DND-41 (cell line): ENCODE measurements around the gene EPB41.

Experiments
- ATAC-seq: fragments of 200-7000 bp; cut with Tn5 transposase; 3 replicates; pipeline ENCODE4 v1.9.1; 2021; ENCODE audit warnings: low read depth; ENCODE audit not compliant: insufficient read depth
- DNase-seq: peaks from one replicate; pipeline ENCODE4 v3.0.0-alpha.2; 2020
- H2AFZ ChIP-seq: 2 replicates; pipeline ENCODE4 v1.6.0; 2012; ENCODE audit warnings: low read depth, low read length
- H3K27ac ChIP-seq: 2 replicates; pipeline ENCODE4 v1.5.1; 2012; ENCODE audit warnings: low read length, inconsistent platforms
- H3K27me3 ChIP-seq: fragments of 200-600 bp; sonication (generic); 2 replicates; pipeline ENCODE4 v1.6.0; 2012; ENCODE audit warnings: low read length, mild to moderate bottlenecking, inconsistent platforms; ENCODE audit not compliant: insufficient read depth, poor library complexity
- H3K36me3 ChIP-seq: 2 replicates; pipeline ENCODE4 v1.5.1; 2012; ENCODE audit warnings: low read length, inconsistent platforms; ENCODE audit not compliant: insufficient read depth
- H3K4me1 ChIP-seq: 2 replicates; pipeline ENCODE4 v1.5.1; 2012; ENCODE audit warnings: mild to moderate bottlenecking, low read length; ENCODE audit not compliant: insufficient read depth
- H3K4me2 ChIP-seq: 2 replicates; pipeline ENCODE4 v1.6.0; 2012; ENCODE audit warnings: mild to moderate bottlenecking, moderate library complexity, low read length, inconsistent platforms; ENCODE audit not compliant: insufficient read depth
- H3K4me3 ChIP-seq, 2 experiments: fragments of 200-600 bp in 1 of 2; shearing (Covaris generic) in 1 of 2; 2 replicates each; pipeline ENCODE4 v1.5.1; 2012 to 2016; ENCODE audit warnings: inconsistent platforms in 2 of 2, low read length in 2 of 2, mild to moderate bottlenecking in 2 of 2, low read depth in 1 of 2, moderate library complexity in 1 of 2
- H3K79me2 ChIP-seq: 2 replicates; pipeline ENCODE4 v1.6.0; 2012; ENCODE audit warnings: low read length, inconsistent platforms; ENCODE audit not compliant: insufficient read depth
- H3K9ac ChIP-seq: 2 replicates; pipeline ENCODE4 v1.6.0; 2012; ENCODE audit warnings: low read depth, mild to moderate bottlenecking, inconsistent platforms, low read length, moderate library complexity
- H3K9me3 ChIP-seq: 2 replicates; pipeline ENCODE4 v1.5.1; 2012; ENCODE audit warnings: low read length, moderate library complexity, mild to moderate bottlenecking, inconsistent platforms; ENCODE audit not compliant: insufficient read depth, severe bottlenecking
- H4K20me1 ChIP-seq: 2 replicates; pipeline ENCODE4 v1.6.0; 2012; ENCODE audit warnings: low read length; ENCODE audit not compliant: insufficient read depth
- CTCF ChIP-seq: IDR thresholded peaks from 2 replicates; pipeline ENCODE4 v1.5.1; 2012; ENCODE audit warnings: borderline replicate concordance, low read length, moderate library complexity, mild to moderate bottlenecking; ENCODE audit not compliant: poor library complexity, severe bottlenecking; ENCODE audit errors: extremely low read depth
- EZH2 ChIP-seq: IDR thresholded peaks from 3 replicates; pipeline ENCODE4 v1.6.1; 2012; ENCODE audit warnings: borderline replicate concordance, low read depth, mild to moderate bottlenecking, moderate library complexity, low read length, inconsistent platforms; ENCODE audit not compliant: severe bottlenecking

The EPB41 gene

GRCh38 chr1:29032841-29033240, 118.5 kb downstream of the EPB41 start:
- H3K9ac ChIP-seq, result no peak overlapping the region
- DNase-seq (no peak), ATAC-seq (no peak)
- TF ChIP-seq CTCF (no peak), EZH2 (no peak)
- H3K79me2 ChIP-seq, result no peaks in the 10 kb centered on the region
- H3K9me3 ChIP-seq, result no peaks in the 10 kb centered on the region
- no peaks in the 10 kb centered on the region for H4K20me1 ChIP-seq
- H2AFZ ChIP-seq, result no peak overlapping the region
- no peak overlapping the region for H3K27ac ChIP-seq
- H3K4me3 ChIP-seq, result no peak overlapping the region
- no peak overlapping the region for H3K4me2 ChIP-seq
- peaks cover 60% of the 10 kb centered on the region for H3K36me3 ChIP-seq
- no peaks in the 10 kb centered on the region for H3K27me3 ChIP-seq
- H3K4me1 ChIP-seq, result no peaks in the 10 kb centered on the region

GRCh38 chr1:29033829-29034466, 119.6 kb downstream of the EPB41 start:
- Histone ChIP-seq H3K36me3 (peaks cover 61% of the 10 kb centered on the region), H3K27me3 (no peaks in the 10 kb centered on the region), H4K20me1 (no peaks in the 10 kb centered on the region), H3K4me1 (no peaks in the 10 kb centered on the region), H3K79me2 (no peaks in the 10 kb centered on the region), H2AFZ (no peak overlapping the region), H3K9ac (no peak overlapping the region), H3K4me2 (no peak overlapping the region), H3K9me3 (no peaks in the 10 kb centered on the region), H3K4me3 (no peak overlapping the region), H3K27ac (no peak overlapping the region)
- ATAC-seq (peak; percentile 73), DNase-seq (no peak)
- no peak for TF ChIP-seq EZH2
- TF ChIP-seq CTCF, result peak; percentile 76

- Histone ChIP-seq H3K4me3 (no peak overlapping the region), H4K20me1 (no peaks in the 10 kb centered on the region), H3K27ac (no peak overlapping the region), H3K4me1 (no peaks in the 10 kb centered on the region), H3K79me2 (no peaks in the 10 kb centered on the region), H3K9ac (no peak overlapping the region), H3K27me3 (no peaks in the 10 kb centered on the region), H3K9me3 (no peaks in the 10 kb centered on the region), H3K4me2 (no peak overlapping the region), H2AFZ (no peak overlapping the region), H3K36me3 (peaks cover 43% of the 10 kb centered on the region)
- no peak for TF ChIP-seq EZH2
- no peak for TF ChIP-seq CTCF
- DNase-seq, result no peak
- ATAC-seq, result no peak
Measured at GRCh38 chr1:29043274-29043965, 129.1 kb downstream of the EPB41 start.
